ENCODE results near the gene SCNM1. TPM values are rescaled to one million over a fixed set of nuclear protein-coding genes. Genes with fewer than 3 reads are reported as not detected.

SCNM1 gene
- total and polyA plus RNA-seq, 9 of the 15 experiments (the other 6 are each of a cell fraction or from before 2014, with no cell fraction given), result 17.2 to 204 (median 63.0) TPM

GRCh38 chr1:151165738-151166504 is at the start of gene SCNM1, which contains the start of gene LYSMD1 (continued):
- TF ChIP-seq SFPQ (IDR thresholded peaks at IDR 0.05; ENCODE audit: low read depth, low read length), result no peak
- TF ChIP-seq SNRNP70 (optimal IDR thresholded peaks at IDR 0.05; ENCODE audit: low read depth, low read length), result no peak
- peak; percentile 96 for TF ChIP-seq ZNF197 (CRISPR knock-in tag; IDR thresholded peaks at IDR 0.05; ENCODE audit: low read depth)
- TF ChIP-seq ZNF384 (IDR thresholded peaks at IDR 0.05; ENCODE audit: low read depth, low read length), result peak; percentile 96
- TF ChIP-seq GATAD2B (IDR thresholded peaks at IDR 0.05; ENCODE audit: borderline replicate concordance), result peak; percentile 62
- no peak for TF ChIP-seq CBX1 (IDR thresholded peaks at IDR 0.05; ENCODE audit: low read depth)
- TF ChIP-seq CREB1 (IDR thresholded peaks at IDR 0.05), result peak; percentile 78
- peak; percentile 86 for TF ChIP-seq CREB1 (CRISPR knock-in tag; IDR thresholded peaks at IDR 0.05)
- peak; percentile 68 for TF ChIP-seq TAF9B (IDR thresholded peaks at IDR 0.05; ENCODE audit: partially characterized antibody)
- TF ChIP-seq TFE3 (CRISPR knock-in tag; IDR thresholded peaks at IDR 0.05), result no peak
- peak; percentile 60 for TF ChIP-seq RBBP5 (IDR thresholded peaks at IDR 0.05; ENCODE audit: borderline replicate concordance, insufficient read depth, low read length, poor library complexity, severe bottlenecking)
- TF ChIP-seq E2F8 (IDR thresholded peaks at IDR 0.05; ENCODE audit: low read depth, partially characterized antibody), result peak; percentile 96
- TF ChIP-seq ETV1 (tag; conservative IDR thresholded peaks at IDR 0.05; ENCODE audit: low read depth), result peak; percentile 100
- TF ChIP-seq SIN3B (IDR thresholded peaks at IDR 0.05; ENCODE audit: low read depth), result peak; percentile 64
- TF ChIP-seq GTF2E2 (tag; IDR thresholded peaks at IDR 0.05), result peak; percentile 53; the same call in 1 of the 2 replicates
- no peak for TF ChIP-seq ZNF212 (CRISPR knock-in tag; IDR thresholded peaks at IDR 0.05)
- no peak for TF ChIP-seq FOXJ3 (CRISPR knock-in tag; IDR thresholded peaks at IDR 0.05)
- TF ChIP-seq KDM4B (IDR thresholded peaks at IDR 0.05; ENCODE audit: borderline replicate concordance in 2 of 2, low read depth in 1 of 2), result peak in 1 of 2 experiments; percentile 92; a peak in 2 of 4 replicates
- peak; percentile 98 for TF ChIP-seq ELF2 (CRISPR knock-in tag; IDR thresholded peaks at IDR 0.05)
- TF ChIP-seq KLF6 (CRISPR knock-in tag; IDR thresholded peaks at IDR 0.05; ENCODE audit: borderline replicate concordance), result peak; percentile 39; the same call in 1 of the 2 replicates
- no peak for TF ChIP-seq PHF21A (IDR thresholded peaks at IDR 0.05; ENCODE audit: borderline replicate concordance, low read depth)
- peak; percentile 81; the same call in 1 of the 2 replicates for TF ChIP-seq ZNF584 (CRISPR knock-in tag; IDR thresholded peaks at IDR 0.05; ENCODE audit: low read depth)
